Measurements from ENCODE around the gene GPR171.

Gene GPR171

DNA sequence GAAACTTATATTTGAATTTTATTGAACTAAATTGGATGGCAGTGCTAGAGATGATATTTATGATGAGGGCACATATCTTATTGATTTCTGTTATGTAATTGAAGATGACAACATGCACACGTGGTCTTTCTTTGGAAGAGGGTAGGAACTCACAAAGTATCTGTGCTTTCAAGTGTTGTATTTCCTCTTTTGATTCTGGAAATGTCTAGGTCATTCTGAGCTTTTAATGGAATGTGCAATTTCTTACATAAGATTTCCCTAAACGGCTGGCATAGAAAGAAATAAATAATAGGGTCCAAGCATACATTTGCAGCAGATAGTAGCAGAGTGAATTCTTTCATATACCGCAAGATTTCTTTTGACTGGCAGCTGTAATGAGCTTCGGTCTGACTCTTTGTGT, 10.1 kb upstream of the GPR171 start:
- no peak for DNase-seq

DNA sequence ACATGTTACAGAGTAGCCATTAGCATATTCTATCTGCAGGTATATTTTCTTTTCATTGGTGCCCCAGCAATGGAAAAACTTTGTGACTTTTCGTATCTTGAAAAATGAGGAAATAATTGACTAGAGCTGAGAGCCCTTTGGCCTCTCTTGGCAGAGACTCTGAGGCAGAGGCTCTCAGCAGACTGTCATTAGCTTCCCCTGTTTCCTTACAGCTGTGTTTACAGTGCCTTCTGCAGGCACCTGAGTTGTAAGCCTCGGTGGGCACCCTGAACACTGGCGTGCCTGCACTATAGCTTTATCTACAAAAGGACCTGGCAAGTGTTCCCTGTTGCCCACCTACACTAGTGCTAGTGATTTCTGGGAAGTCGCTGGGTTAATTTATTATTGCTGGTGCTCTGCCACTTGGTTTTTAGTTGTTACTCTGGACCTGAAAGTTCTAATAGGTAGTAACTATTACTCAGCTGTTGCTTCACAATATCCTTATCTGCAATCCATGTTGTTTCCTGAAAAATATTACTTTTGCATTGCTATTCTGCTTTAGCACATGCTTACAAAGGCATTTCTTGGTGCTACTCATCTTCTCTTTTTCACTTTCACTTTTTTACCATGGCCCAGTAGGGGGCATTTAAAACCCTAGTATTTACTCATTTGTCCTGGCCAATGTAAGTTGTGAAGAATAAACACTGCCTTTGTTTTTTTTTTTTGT, 7.8 kb upstream of the GPR171 start:
- no peak for DNase-seq

DNA sequence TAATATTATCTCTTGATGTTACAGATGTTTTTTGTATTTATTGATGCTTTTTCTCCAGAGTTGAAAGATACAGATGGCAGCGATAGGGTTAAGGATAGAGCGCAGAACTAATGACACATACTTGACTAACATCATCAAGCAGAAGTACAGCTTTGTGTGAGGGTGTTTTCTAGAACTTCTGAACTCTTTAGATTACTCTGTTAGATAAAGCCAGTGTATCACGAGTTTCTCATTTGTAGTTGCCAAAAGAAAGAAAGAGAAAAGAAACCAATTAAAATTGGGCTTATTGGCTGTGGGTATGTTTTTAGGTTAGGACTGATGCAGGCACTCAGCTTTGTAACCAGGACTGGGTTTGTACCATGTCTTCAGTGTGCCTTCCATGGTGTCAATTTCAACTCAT, 6.6 kb upstream of the GPR171 start:
- DNase-seq, result no peak

DNA sequence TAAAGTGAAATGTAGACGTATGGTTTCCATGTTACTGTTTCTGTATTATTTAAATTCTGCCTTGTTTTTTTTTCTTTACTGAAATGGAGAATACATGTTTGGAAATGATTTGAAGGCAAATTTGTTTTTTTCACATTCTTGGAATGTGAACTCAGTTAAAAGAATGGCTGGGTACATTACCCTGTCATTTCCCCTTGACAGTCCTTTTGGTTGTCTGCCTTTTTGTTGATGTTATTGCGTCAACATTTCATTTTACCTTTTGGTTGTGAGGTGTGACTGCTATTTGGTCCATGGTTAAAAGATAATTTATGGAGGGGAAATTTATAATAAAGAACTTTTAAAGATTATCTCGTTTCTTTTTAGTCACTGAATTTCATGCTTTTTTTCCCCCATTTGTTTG, 3.2 kb upstream of the GPR171 start:
- no peak for DNase-seq

DNA sequence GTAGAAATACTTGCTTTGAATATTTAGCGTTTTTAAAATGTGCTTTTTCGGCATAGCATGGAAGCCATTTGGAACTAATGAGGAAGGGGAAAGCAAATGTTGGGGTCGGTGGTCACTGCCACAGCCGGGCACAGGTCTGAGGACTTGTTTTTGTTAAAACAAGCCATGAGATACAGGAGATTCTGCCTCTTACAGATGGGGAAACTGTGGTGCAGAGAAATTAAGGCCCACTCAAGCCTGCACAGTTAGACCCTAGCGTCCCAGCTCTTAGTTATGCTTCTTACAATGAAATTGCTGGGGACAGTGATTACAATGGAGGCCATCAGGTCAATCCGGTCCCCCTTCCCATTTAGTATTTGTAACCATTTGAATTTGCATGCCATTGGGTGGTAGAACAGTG, 2.5 kb upstream of the GPR171 start:
- DNase-seq, result no peak

DNA sequence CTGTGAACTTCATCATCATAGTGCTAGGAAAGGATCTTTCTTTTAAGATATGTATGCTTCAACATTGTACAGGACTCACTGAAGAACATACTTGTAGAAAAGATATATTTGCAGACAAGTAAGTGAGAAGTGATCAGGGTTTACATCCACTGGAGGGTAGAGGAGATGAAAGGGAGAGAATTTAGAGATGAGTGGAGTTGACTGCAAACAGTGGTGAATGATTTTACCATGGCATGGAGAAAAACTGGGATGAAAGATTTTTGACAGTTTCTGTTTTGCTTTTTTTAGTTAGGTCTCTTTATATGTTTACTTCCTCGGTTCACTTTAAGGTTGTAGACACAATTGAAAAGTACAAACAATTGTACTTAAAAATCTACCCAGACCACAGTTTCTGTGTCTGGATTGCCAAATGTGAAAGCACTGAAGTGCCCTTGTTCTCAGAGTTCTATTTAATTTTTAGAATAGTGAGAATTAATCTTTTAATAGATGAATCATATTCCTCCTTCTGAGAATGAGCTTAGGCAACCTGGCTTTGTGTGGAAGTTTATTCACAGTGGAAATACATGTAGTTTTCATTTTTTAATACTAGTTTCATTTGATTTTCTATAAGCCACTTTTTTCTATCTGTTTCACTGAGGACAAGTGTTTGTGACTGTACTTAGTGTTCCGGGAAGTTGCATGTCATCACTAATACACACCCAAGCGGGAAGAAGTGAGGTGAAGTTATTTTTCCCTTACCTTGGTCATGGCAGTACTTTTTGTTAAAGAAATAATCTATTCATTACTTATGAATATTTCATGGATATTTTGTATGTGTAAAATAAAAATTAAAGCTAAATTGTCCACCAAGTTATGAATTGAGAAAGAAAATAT, 1.8 kb upstream of the GPR171 start:
- no peak for DNase-seq

DNA sequence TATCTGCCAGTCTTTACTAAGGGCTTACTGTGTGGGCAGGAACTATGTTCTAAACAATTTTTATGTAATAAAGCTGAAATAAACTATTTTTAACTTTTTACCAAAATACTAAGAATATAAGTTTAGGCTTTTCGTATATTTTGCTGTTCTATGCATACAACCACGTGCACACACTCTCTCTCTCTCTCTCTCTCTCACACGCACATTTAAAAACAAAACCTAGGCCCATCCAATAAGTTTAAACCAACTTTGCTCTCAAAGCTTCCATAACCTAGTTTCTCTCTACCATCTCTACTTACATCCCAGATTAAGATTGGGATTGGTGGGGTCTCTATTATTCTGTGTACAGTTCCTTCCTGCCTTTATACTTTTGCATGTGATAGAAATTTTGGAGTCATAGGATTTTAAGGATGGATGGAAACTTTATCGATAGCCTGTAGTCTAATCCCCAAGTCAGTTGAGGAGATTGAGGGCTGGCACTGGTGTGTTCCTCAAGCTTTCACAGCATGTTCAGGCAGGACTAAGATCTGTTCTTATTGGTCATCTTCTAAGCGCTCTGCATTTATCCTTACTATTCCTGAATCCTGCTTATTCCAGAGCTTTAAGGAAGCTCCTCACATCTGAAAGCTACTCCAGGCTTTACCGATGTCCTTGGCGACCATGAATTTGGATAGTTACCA, 1.8 kb downstream of the GPR171 start:
- no peak for DNase-seq

DNA sequence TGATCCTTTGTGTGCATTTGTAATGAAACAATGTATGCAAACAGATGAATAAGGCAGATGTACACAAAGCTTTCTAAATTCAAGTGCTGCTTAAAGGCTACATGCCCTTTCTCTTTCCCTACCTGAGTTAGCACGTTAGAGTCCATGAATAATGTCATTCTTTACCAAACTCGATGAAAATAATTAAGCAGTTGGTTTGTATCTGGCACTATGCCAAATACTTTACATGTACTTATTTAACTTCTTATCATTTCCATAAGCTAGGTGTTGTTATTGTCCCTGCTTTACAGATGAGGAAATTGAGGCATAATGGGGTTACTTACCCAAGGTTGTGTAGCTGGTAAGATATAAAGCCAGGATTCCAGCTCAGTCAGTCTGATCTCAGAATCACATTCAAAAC, 2.4 kb downstream of the GPR171 start:
- no peak for DNase-seq

DNA sequence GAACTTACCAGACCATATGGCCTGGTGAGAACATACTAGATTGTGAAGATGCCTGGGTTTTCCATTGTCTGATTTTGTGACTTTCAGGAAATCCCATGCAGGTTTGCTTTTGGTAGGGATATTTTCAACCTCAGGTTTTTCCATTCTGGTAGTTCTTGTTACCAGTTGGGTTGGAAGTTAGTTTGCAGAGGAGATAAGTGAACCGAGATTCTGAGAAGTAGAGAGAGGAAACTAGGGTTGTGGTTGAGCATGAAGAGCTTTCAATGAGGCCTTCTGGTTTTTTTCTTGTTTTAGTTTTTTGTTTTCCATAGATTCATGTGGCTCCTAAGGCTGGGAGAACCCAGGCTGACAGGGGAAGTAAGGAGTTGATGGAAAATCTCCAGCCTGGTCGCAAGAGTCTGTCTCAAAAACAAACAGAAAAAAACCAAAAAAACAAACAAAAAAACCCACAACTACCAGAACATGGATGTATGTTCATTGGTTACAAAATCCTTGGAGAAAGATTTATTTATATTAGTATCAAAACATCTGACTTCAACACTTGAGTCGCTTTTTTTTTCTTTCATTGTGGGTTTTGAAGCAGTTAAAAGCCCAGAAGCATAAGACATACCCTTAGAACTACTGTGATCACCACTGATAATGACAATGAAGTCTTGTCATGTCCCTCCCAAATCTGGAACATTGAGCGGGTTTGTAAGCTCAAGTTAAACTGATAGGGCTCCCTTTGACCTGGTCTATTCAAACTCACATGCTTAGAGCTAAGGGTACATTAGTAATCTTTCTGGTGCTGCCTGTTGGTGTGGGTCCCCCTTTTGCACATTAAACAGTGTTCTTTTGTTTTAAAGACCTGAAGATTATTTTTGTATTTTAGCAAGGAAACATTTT, 3.2 kb downstream of the GPR171 start:
- no peak for DNase-seq

DNA sequence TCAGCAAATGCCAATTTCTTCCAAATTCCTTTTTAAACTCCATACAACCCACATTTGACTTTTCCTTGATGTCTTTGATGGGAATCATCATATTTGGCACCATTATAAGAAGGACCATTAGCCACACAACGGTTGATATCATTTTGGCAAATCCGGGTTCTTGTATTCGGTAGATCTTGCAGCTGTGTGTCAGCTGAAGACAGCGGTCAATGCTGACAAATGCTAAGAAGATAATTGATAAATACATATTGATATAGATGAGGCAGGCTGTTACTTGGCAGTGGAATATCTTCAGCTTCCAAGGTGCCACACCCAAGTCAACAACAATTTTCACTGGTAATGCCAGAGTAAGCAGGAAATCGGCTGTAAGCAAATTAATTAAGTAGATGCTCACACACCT, 4.2 kb downstream of the GPR171 start:
- DNase-seq, result no peak

DNA sequence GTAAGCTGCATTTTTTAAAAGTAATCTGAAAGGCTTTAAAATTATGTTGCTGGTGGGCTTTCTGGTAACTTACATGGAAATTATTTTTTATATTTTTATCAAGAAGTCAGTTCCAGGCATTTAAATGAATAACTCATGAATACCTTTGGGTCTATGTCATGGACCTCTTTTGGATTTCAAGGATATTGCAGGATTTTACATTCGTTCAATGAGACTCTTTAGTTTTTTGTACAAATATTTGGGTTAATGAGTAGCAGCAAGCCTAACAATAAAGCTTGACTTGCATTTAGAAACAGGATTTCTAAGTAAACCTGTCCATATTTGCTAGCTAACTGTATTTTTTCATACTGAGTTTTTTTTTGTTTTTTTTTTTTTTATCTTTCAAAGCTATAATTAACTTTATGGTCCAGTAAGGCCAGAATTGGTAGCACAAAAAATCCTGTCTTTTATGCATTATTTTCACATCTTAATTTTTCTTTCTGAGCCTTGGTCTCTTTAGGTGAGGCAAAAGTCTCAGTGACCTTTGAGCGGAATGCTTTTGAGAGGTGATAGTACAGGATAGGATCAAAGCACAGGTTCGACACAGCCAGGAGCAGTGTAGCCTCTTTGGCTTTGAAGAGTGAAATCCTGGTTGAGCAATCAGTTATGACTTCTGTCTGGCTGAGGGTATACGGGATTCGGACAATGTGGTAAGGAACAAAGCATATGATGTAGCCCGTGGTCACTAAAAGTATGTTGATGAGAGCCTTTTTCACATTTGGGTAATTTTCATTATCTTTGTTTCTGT, 4.8 kb downstream of the GPR171 start:
- DNase-seq, result no peak

DNA sequence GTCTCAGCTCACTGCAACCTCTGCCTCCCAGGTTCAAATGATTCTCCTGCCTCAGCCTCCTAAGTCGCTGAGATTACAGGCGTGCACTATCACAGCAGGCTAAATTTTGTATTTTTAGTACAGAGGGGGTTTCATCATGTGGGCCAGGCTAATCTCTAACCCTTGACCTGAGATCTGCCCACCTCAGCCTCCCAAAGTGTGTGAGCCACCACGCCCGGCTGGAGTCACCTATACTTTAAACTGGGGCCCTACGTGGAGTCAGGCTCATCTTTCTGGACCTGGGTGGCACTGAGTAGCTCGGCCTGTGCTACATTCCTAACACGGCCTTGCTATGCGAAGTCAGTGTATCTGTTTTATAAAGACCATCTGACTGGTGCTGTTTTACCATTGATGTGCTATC, 5.8 kb downstream of the GPR171 start:
- DNase-seq, result no peak

DNA sequence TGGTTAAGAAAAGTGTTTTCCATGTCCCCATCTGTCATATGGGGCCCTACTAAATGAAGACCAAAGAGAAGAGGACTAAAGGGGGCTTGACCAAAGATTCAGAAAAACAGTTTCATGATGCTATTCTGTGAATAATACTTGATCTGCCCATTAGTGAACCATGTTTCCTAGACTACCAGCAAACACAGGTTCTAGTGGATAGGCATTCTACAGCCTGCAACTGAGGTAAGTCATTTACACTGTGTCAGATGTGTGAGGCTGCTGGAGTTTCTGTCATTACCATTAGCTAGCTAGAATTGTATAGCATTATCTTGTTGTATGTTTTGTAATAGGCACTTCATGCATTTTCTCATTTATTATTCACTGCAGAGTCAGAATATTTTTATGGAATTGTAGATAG, 6.6 kb downstream of the GPR171 start:
- DNase-seq, result no peak

DNA sequence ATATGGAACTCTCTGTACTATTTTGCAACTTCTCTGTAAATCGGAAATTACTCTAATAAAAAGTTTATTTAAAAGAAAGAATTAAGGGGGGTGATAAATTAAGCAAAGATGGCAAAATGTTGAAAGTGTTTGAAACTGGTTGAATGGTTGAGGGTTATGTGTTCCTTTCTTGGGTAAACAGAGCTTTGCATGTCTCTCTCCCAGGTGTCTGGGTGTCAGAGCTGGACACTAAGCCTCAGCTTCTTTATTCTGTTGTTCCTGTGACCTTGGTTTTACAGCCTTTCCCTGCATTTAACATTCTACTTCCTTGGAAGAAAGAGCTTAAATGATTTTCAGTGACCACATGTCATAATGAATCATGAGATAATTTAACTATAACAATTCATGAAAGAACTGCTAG, 7.2 kb downstream of the GPR171 start:
- DNase-seq, result no peak

DNA sequence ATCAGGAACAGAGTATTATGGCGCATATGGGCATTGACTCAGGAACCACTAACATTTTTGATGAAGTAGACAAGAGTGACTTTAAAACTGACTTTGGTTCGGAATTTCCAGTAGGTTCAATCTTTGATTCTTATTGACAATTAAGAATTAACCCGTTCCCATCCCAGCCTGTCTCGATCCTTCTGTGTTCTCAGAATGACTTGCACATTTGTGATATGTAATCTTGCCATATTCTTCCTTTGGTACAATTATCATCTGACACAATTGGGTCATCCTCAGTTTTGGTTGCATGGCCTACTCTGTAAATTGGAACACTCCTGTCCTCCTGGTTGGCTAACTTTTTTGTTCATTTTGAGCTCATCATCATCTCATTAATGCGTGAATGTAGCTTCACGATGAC, 10.5 kb downstream of the GPR171 start:
- DNase-seq, result no peak

DNA sequence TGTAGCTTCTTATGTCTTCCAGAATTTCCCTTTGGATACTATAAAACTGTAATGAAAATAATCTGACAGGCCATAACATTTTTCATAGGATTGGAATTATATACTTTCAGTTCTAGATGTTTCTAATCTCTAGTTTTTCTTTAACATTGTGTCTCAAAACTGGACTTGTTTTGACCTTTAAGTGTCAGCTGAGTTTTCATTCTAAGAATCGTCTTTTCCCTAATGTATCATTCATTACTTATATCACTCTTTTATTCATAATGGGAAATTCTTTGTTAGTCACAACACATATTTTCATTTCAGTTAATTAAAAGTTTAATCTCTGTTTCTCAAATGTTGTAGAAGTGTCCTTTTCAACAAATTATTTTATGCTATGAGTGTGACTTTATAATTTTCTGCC, 11.9 kb downstream of the GPR171 start:
- DNase-seq, result no peak

DNA sequence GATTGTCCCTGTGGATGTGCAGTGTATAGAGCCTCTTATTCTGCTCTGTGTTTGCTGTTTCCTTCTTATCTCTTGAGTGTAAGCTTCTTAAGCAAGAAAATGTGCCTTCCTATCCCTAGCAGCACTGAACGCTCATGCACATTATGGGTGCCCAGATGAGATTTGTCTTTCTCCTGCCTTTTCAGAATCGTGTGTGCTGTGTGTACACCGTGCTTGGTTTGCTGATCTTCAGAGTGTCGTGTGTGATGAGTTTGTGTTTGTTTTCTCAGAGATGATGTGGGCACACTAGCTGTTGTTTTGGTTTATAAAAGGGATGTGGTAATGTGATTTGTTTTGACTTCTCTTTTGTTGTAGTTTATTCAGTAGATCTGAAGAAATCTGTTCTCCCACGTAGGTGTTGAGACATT, 19.7 kb downstream of the GPR171 start:
- DNase-seq, result no peak

DNA sequence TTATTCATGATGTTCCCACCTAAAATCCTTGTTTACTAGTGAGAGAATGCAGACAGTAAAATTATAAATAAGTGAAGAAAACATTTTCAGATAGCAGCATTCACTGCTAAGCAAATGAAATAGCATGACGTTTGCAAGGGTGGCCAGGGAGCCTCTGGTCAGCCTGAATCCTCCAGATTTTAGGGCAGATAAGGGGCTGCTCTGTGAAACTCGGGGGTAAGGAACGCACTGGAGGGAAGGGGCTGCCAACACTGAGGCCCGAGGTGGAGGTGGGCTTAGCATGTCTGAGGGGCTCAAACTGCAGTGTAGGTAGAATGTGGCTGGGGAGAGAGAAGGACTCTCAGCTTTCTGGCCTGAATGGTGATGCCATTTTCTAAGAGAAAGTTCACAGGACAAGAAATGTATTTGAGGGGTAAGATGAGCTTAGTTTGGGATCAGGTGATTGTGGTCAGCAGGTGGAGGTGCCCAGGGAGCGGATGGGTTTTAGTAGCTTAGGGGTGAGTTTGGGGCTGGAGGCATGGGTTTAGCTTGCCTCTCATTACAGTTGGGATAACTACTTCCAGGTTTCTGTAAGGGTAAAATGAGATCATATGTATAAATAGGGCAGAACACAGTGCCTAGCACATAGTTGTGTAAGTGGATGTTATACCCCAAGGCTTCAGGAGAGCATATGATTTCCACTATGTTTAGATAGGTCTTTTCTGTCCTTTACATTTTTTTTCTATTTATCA, 20.5 kb downstream of the GPR171 start:
- DNase-seq, result no peak

DNA sequence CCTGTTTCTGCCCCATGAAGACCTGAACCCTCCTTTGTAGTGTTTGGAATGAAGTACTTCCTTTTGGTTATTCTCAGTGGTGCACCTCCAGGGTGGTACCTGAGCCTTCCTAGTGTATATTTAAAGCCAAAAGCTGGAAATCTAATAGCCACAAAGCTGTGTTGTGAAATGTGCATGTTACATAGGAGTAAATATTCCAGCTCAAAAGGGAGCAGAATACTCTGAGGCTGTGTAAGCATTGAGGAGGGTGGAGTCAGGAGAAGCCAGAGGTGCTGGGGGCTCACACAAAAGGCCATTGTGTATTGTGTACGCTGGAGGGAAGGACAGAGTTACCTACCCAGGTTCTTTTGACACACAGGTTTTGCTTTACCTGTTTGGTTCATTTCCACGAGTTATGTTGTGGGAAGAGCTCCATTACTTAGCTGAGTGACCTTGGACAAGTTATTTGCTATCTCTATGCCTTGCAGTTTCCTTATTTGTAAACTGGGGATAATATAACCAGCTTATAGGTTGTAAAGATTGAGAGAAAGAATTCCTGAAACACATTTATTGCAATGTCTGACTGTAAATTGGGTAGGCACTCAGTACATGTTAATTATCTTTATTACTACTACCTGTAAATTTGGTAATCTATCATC, 24.7 kb downstream of the GPR171 start:
- no peak for DNase-seq

DNA sequence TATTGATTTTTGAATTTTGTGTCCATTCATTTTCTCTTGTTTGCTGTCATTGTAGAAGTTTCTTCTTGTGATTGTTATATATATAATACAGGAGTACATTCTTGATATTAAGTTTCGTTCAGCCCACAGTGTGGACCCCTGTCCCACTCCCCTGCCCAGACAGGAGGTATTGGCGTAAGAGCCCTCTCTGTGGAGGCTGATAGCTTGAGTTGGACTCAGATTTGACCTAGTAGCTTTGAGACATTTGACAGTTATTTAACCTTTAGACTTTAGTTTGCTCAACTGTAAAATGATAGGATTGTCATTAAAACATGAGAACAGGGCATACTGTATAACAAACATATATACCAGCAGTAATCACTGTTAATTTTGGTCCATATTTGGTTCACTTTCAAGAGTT, 27.1 kb downstream of the GPR171 start:
- DNase-seq, result no peak

DNA sequence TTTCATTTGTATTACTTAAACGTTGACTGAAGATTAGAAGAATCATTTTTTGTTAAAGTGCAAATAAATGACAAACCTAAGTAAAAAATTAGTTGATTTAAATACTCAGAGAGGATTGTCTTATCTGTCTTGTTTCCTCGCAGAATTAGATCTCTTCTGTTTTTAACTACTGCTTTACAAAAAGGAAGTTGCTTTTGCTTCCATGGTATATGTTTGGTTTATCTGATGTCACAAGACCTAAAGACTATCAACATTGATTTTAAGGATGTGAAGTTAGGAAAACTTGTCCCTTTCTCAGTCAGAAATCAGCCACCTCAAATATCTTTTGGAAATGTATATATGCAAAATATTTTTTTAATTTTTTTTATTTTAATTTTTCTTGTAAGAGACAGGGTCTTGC, 28.7 kb downstream of the GPR171 start:
- no peak for DNase-seq
